ENCODE data around the gene ANO1. TPM values are rescaled to one million over a fixed set of nuclear protein-coding genes. Genes with fewer than 3 reads are reported as not detected.
A peak's percentile ranks its signal among the peaks of the same experiment; 100 is the strongest.

The ANO1 gene
- 10 to 100 TPM in 2 of 3 donors, 1 to 10 TPM in 1; 3.7 to 95.0 (median 53.7) TPM for total RNA-seq

DNA sequence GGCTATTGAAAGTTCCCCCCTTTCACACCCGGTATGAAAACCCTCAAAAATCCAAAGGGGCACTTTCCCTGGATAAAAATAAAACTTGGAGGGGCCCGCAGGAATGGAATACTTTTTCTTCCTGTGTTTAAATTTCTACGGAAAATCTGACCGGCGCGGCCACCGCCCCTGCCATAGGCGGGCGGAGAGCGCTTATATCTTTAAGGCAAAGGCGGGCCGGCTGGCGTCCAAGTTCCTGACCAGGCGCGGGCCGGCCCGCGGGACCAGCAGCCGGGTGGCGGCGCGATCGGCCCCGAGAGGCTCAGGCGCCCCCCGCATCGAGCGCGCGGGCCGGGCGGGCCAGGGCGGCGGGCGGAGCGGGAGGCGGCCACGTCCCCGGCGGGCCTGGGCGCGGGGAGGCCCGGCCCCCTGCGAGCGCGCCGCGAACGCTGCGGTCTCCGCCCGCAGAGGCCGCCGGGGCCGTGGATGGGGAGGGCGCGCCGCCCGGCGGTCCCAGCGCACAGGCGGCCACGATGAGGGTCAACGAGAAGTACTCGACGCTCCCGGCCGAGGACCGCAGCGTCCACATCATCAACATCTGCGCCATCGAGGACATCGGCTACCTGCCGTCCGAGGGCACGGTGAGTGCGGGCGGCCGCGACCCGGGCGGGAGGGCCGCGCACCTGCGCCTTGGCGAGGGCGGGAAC is at the start of gene ANO1:
Gene ANO1, plus strand, starts transcription at position 223 of the 686 bp plus-strand sequence. Its CDS starts 290 bp downstream, at position 513.
- intact Hi-C loops (cut with DNase I; ENCODE audit: low total_unique reads): no loop called here
- H3K27ac ChIP-seq: peak within 1 kb of the TSS; percentile 82 to 94
- no peaks in the 10 kb centered on the region for H3K27me3 ChIP-seq
- peaks cover 10% of the 10 kb centered on the region in 2 donors for H3K4me1 ChIP-seq
- H3K9me3 ChIP-seq: no peaks in the 10 kb centered on the region
- TF ChIP-seq POLR2A (IDR thresholded peaks at IDR 0.05): no peak
- TF ChIP-seq, protein P1, sequence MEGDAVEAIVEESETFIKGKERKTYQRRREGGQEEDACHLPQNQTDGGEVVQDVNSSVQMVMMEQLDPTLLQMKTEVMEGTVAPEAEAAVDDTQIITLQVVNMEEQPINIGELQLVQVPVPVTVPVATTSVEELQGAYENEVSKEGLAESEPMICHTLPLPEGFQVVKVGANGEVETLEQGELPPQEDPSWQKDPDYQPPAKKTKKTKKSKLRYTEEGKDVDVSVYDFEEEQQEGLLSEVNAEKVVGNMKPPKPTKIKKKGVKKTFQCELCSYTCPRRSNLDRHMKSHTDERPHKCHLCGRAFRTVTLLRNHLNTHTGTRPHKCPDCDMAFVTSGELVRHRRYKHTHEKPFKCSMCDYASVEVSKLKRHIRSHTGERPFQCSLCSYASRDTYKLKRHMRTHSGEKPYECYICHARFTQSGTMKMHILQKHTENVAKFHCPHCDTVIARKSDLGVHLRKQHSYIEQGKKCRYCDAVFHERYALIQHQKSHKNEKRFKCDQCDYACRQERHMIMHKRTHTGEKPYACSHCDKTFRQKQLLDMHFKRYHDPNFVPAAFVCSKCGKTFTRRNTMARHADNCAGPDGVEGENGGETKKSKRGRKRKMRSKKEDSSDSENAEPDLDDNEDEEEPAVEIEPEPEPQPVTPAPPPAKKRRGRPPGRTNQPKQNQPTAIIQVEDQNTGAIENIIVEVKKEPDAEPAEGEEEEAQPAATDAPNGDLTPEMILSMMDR (IDR thresholded peaks at IDR 0.05): no peak
- no peak for TF ChIP-seq POLR2AphosphoS5 (IDR thresholded peaks at IDR 0.05)
- no peak for DNase-seq (ENCODE audit: low spot score in 2 of 2)
- H3K4me3 ChIP-seq: peak within 1 kb of the TSS; percentile 26 to 76 (median 57)
- no peaks in the 10 kb centered on the region for H3K36me3 ChIP-seq

DNA sequence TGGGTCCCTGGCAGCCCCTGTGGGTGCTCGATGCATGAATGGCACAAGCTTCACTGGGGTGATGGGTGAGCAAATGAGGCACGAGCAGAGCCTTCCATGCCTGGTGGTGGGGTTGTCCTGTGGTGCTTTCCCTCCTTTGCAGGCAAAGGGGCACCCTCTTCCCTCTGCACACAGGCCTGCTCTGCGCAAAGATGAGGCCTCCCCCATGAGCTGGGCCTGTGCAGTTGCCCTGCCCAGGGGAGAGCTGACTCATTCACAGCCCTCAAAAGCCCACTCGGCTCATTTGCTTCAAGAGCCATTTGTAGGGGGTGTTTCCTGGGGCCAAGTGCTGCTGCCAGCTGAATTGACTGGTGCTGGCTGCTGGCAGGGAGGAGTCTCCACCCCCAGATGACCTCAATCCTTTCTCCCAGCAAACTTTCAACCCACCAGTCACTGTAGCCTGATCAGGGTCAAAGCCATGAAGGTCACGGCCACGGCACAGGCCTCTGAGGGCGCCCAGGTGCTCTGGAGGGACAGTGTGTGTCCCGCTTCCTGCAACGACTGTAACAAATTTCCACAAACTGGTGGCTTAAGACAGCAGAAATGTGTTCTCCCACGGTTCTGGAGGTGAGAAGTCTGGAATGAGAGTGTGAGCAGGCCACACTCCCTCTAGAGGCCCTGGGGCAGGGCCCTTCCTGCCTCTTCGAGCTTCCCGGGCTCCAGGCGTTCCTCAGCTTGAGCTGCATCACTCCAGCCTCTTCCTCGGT is 48.8 kb upstream of the ANO1 start:
- H3K27ac ChIP-seq: peak overlapping the region; percentile 60 to 66
- no peaks in the 10 kb centered on the region for H3K9me3 ChIP-seq
- H3K4me1 ChIP-seq: no peaks in the 10 kb centered on the region
- no peak for DNase-seq (ENCODE audit: low spot score in 2 of 2)
- no peaks in the 10 kb centered on the region for H3K27me3 ChIP-seq
- intact Hi-C loops (cut with DNase I; ENCODE audit: low total_unique reads): no loop called here
- no peaks in the 10 kb centered on the region for H3K36me3 ChIP-seq
- H3K4me3 ChIP-seq: no peak overlapping the region
- TF ChIP-seq, protein P1 (IDR thresholded peaks at IDR 0.05): no peak
- TF ChIP-seq POLR2AphosphoS5 (IDR thresholded peaks at IDR 0.05) (no peak), POLR2A (IDR thresholded peaks at IDR 0.05) (no peak)

DNA sequence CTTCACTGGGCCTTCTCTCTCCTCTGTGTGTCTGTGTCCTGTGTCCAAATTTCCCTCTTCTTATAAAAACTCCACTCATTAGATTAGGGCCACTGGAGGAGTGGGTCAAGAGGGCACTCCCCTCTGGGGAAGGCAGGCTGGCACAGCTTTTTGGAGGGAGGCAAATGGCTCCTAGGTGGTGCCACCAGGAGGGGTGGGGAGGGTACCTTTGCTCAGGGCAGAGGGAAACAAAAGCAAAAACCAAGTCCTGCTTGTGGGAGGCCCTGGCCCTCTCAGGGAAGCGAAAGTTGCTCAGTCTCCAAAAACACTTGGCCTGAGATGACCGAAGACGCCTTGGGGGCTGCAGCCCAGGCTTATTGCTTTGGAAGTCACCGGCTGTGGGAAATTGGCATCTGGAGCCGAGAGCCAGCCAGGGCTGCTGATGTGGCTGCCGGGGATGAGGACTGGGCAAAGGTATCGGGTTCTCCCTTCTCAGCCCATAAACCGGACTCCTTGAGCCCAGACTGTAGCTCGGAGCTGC is 48.2 kb upstream of the ANO1 start:
- no peaks in the 10 kb centered on the region for H3K4me1 ChIP-seq
- no peak for DNase-seq (ENCODE audit: low spot score in 2 of 2)
- no peaks in the 10 kb centered on the region for H3K36me3 ChIP-seq
- intact Hi-C loops (cut with DNase I; ENCODE audit: low total_unique reads): no loop called here
- TF ChIP-seq POLR2AphosphoS5 (IDR thresholded peaks at IDR 0.05) (no peak), POLR2A (IDR thresholded peaks at IDR 0.05) (no peak)
- TF ChIP-seq, protein P1 (IDR thresholded peaks at IDR 0.05): no peak
- no peaks in the 10 kb centered on the region for H3K9me3 ChIP-seq
- no peaks in the 10 kb centered on the region for H3K27me3 ChIP-seq
- H3K27ac ChIP-seq: peak overlapping the region; percentile 60 to 66
- H3K4me3 ChIP-seq: peak overlapping the region in 1 of 3 donors; percentile 25

DNA sequence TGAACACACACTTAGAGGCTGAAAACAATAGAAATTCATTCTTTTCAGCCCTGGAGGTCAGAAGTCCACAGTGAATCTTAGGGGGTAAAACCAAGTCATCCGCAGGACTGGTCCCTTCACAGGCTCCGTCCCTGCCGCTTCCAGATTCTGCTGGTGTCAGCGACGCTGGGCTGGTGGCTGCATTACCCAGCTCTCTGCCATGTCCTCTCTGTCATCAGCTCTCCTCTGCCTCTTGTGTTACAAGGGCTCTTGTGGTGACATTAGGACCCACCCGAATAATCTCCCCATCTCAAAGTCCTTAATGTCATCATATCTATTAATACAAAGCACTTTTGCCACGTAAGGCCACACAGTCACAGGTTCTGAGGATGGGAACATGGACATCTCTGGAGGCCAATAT is 47.7 kb upstream of the ANO1 start:
- DNase-seq (ENCODE audit: low spot score in 2 of 2): no peak
- Histone ChIP-seq H3K36me3 (no peaks in the 10 kb centered on the region), H3K27ac (peak overlapping the region; percentile 60 to 66), H3K27me3 (no peaks in the 10 kb centered on the region), H3K4me1 (no peaks in the 10 kb centered on the region), H3K4me3 (peak overlapping the region in 1 of 3 donors; percentile 25), H3K9me3 (no peaks in the 10 kb centered on the region)
- TF ChIP-seq, protein P1 (IDR thresholded peaks at IDR 0.05): no peak
- TF ChIP-seq POLR2AphosphoS5 (IDR thresholded peaks at IDR 0.05) (no peak), POLR2A (IDR thresholded peaks at IDR 0.05) (no peak)
- intact Hi-C loops (cut with DNase I; ENCODE audit: low total_unique reads): no loop called here

All from breast epithelium (tissue), 4 donors.